Stimulated activated CD4-positive, alpha-beta T cell treated with anti-CD3 and anti-CD28 coated beads, Interleukin-12 subunit alpha, Interleukin-12 subunit beta, amount 100 ng/mL, for 24 hours (primary cell): ENCODE data around the gene CPEB4.

Source experiments
- DNase-seq, 2 experiments: peaks; one replicate each; pipeline ENCODE4 v3.0.0-alpha.2; 2020; ENCODE audit warnings: low read depth in 2 of 2

The CPEB4 gene

DNA sequence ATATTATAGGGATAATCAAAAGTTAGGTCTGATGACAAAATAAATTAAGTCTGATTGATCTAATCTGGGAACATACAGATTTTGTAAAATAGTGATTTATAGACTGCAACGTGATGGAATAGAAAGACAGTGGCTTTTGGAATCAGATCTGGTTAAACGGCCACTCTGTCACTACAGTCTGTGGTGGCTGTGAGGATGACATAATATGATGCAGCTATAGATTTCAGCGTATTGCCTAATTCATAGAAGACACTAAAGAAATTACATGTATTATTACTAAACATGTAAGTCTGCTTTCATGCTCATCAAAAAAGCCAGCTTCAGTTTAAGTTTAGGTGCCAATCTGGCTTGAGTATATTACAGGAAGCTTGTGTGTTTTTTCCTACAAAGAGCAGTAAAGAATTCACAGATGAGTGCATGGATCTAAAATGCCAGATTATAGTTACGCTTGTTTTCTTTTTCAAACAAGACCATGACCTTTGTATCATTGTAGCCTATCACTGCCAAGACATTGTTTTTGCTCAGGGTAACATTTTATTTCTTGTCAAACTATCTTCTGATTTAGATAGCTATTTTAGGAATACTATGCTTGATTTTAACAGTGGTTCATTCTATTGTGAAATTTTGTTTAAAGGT is 25.7 kb downstream of the CPEB4 start:
- DNase-seq, result no peak

DNA sequence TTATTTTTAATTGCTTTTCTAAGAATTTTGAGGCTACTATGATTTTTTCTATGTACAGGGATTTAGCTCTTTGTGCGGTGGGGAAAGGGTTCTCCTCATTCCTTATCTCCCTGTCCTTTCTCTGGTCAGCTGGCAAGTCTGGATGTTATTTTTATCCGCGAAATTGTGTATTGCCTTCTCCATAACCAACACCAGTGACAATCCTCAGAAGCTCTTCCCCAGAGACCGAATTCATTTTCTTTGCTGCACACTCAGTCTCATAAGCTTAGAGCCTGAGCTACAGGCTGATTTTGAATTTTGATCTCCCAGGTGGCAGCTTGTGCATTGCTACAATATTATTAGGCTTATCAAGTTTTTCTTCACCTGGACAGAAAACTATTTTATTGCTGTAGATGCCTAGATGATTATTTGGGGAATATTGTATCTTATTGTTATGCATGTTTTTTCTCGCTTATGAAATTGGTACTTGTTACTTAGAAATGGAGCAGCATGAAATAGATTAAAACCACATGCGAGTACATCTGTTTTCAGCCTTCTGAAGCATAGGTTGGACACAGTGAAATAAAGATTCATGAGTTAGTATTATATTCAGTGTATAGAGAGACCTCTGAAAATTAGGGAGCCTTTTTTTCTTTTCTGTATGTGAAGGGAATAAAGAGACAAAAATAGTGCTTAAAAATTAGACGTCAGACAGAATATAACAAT is 27.3 kb downstream of the CPEB4 start:
- DNase-seq, result no peak

DNA sequence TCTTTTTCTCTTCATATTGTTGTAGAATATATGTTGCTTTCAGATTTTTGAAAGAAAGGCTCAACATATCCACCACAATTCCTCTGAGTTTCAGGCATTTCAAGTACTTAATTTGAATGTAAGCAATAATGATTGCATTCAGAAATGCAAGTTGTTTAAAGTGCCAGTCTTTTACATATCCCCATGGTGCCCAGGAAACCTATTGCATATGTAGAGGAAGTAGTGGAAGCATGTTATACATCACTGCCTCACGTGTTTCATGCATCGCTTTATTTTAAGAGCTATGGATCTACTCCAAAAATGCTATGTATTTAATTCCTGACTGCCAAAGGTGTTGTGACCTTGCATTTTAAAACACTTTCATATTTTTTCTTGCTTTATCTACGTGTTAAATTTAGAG is 28.1 kb downstream of the CPEB4 start:
- DNase-seq, result no peak

DNA sequence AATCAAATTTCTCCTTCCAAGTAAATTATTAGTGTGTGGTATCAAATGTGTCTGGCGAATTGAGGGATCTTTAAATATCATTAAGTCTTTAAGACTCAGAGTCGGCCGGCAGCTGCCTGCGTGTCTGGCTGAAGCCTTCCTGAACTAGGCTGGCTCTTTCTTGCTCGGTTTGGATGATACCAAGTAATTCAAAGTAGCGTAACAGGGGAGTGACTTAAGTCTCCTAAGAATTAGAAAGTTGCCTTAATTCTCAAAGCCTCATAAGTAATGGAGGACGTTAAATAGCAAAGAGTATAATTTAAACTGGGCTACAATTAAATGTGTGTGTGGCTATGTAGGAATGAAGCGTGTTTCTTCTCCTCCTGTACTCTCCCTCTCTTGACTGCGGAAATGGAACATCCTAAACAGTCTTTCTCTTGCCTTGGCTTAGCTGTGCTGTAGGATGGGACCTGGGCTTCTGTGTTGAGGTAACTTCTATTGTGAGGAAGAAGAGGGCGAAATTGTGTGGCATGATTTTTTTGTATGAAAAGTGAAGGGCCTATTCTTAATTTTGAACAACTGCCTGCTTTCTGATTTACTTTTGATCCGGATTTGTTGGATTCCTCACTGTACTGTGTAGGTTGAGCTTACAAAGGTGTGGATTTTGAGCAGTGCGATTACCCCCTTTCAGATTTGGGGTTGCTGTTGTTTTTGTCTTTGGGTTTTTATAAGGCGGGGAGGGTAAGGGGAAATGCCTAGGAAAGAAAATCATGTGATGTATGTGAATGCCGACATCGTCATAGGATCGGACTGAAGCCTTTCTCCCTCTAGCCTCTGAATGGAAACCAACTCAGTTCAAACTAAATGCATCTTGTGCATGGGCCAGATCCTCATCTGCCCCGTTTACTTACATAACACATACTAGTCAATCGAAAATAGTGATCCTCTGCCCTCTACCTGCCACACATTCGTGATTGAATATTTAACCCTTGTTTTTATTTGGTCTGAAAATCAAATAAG is 29.9 kb downstream of the CPEB4 start:
- peak; percentile 21 for DNase-seq

DNA sequence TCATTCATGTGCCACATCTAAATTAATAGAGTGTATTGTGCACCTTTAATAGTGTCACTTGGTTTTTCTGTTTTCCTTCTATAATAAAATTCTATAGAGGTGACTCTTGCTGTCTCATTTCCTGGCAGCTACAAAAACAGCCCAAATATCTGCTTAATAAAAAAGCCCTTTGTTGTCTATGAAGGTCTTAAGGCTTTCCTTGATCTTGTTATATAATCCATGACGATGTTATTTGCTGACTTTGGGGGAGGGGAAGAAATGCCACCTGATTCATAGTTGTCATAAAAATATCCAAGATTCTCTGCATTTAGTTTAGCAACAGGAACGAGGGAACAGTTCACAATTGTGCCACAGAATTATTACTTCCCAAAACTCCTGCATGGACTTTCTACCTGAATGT is 31.3 kb downstream of the CPEB4 start:
- DNase-seq, result no peak

DNA sequence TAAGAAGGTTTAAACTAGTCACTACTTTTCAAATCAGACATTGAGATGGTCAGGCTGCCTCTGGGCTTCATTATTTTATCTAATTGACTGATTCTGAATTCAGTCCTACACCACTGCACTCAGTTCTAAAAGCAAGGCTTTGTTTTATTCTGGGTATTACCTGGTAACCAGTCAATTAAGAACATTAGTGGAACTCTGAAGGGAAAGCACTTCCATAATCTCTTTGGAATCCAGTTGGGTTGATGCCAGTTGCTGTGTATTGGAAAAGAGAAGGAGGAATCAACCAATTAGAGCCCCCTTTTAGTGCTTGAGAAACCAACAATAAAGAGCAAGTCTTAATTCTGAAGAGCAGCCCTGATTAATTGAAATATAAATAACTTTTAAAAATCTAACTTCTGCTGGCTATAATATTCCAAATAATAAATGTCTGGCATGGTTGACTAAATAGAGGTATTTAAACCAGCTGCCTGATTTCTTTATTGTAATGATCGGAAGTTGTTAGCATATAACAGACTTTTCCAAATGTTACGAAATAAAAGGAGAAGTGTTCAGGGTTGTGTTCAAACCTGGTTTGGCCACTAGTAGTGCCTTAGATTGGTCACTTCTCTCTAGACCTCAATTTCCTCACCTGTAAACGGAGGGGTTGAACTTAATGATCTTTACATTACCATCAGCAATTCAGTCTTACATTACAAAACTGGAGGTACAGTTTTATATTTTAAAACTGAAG is 32.0 kb downstream of the CPEB4 start:
- no peak for DNase-seq

DNA sequence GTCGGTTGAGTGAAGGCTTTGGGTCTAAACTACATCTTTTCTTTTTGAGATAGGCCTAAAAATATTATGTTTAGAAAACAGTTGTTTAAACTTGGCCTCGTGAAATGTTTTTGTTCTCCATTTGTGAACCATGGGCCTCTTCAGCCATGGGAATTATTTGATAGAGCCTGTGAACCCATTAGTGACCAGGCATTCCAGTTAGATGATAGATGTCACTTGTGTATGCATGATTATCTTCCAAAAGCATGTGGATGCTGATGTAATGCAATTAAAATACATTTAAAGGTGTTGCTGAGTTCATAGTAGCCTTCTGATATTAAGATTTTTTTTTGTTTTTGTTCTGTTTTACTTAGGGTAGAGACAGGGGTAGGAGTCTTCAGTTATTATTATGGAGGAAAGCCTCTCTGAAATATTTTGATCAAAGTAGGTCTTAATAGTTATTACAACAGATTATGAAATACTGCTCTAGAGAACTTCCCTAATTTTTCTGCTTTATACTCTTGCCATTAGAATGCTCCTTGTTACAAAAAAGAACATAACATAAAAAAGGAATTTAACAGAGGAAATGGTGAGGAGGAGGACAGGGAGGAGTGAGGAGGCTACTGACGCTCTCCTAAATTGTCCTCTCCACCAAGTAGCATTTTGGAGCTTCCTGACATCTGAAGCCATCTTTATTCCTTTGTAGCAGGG is 32.9 kb downstream of the CPEB4 start:
- no peak for DNase-seq

DNA sequence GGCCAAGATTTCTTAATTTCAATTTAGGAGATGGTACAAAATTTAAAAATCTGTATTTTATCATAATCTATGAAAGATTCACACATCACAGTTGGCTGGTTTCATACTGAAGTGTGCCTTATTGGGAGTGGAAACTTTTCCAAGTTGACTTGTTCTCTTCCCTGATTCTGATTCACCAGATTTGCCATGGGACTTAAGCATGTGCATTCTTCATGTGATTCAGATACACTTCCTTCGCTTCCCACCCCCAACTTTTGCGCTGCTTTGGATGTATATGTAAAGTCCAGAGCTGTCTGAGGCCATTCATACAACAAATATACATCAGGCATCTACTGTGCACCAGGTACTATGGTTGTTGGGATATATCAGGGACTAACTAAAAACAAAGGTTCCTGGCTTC is 34.4 kb downstream of the CPEB4 start:
- DNase-seq, result no peak

DNA sequence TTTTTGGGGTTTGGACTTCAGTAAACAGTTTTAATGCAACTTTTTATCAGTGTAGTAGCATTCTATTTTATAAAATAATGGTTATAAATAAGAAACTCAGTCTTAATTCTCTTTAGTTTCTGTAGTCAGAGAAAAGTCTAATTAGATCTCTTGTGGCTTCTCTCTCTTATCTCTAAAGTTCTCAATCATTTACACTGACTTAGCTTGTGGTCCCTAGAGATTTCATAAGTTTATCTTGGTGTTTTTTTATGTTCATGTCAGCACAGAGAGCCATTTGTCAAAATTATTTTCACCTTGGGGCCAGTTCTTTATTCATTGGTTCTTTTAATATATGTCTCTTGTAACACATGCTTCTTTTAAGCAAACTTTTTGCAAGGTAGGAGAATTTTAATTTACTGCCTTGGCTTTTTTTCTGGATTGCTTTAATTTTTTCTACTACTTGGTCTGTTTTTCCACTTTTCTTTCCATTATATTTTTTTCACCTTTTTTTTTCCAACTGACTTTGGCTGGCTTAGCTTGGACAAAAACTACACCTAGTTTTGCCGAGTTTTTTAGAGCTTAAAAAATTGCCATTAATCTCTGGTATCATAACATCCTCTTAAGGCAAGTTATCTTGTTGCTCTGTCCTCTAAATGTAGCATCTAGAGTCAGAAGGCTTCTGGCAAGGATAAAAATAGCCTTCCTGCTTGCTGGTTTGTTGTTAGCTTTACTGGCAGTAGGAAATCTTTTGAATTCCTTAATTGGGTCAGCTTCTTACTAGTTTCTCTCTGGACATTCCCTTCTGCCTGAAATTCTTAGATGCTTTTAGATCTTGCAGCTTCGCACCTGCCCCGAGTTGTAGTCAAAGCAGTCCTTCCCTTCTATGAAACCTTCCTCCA is 35.3 kb downstream of the CPEB4 start:
- no peak for DNase-seq

DNA sequence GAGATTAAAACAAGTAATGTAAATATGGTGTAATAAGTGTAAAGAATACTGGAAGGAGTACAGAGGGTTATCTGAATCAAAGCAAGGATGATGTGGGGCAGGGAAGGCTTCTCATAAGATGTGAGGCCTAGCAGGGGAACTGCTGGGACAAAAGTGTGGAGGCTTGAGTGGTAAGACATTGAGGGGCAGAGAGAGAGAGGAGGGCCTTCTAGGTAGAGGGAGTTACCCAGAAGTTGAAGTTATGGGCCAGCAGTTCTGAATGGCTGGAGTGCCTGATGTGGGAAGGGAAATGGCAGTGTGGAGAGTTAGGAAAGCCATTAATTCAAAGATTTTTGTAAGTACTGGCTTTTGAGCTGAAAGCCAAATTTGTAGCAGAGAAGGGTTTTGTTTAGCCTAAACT is 36.8 kb downstream of the CPEB4 start:
- no peak for DNase-seq

DNA sequence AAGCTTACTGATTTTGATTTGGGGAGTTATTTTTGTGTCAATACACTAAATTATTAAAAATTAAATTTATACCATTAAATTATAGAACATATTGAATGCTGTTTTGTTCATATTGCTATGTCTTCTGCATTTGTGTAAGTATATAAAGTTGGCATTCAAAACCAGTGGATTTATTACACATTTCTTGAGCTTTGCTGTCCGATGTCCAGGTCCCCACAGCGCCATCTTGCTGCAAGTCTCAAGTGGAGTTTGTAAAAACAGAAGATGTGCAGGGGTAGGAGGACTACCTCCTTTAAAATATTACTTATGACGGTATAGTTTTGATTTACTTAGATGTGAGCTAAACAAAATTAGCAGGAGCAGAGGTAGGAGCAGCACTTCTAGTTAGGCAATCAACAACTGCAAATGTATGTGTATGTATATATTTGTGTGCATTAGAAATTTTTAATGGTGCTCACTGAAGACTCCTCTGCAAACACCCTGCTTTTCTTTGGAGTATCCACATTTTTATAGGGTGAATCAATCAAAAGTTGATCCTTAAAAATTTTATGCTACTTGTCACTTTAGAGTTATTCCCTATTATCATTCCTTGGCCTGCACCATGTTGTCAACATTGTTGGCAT is 37.4 kb downstream of the CPEB4 start:
- no peak for DNase-seq

DNA sequence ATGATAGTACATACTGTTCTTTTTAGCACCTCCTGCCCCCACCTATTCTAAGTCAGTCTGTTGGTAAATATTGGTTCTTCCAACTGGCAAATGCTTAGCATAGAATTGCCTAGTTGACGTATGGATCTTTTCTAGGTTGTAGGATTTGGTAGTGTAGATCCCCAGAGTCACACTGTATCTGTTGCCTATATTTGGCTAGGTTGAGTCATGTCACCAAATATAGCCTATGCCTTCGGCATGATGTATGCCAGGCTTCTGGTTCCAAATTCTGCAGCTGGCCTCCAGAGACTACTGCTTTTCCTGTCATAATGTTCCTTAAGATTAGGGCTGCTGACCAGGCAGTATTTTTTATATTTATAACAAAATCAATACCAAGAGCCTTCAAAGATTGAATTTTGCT is 38.2 kb downstream of the CPEB4 start:
- no peak for DNase-seq

DNA sequence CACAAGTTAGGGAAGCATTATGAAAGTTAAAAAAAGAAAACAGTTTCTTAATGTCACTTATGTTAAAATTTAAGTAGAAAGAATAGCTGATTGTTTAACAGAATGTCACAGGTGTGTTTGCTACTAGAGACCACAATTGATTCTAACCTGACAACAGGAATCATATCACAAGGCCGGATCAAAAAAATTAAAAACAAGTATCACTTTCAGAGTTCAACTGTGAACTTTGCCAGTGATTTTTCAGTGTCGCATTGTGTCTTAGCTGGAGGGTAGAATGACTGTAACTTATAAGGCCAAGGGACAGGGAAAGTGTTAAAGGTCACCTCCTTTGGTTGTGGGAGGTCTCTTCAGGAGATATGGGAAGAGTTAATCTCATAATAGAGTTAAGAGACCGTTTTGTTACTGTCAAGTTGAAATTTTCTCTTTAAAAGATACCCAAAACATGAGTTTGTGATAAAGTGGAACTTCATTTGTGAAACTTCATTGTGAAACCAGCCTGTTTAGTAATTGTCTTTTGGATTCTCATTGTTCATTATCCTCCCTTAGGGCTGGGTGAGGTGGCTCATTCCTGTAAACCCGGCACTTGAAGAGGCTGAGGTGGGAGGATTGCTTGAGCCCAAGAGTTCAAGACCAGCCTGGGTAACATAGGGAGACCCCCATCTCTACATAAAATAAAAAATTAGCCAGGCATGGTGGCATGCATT is 40.9 kb downstream of the CPEB4 start:
- no peak for DNase-seq

DNA sequence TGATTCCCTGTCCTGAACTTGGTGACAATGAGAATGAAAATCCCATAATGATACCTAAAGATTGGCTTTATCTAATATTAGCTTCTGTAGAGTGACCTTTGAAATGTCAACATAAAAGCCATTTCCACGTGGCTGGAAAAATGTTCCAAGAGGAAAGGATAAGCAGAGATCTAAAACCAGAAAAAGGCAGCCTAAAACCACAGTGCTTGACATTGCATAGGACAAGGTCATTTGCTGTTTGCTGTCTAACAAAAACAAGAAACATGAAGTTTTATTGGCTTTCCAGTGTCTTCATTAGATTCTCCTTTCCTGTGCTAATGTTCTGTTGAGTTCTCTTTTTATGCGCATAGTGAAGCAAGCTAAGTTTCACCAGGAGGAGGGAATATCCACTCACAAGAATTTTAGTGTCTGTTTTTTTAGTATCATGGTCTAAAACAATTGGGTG is 44.6 kb downstream of the CPEB4 start:
- no peak for DNase-seq

DNA sequence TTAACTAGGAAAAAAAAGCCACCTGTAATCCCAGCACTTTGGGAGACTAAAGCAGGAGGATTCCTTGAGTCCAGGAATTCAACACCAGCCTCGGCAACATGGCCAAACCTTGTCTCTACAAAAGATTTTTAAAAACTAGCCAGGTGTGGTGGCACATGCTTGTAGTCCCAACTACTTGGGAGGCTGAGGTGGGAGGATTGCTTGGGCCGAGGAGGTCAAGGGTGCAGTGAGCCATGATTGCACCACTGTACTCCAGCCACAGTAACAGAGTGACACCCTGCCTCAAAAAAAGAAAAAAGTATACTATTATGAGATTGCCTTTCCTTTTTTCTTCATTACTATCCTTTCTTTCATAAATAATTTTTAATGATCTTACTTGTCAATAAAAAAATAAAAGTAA is 45.8 kb downstream of the CPEB4 start:
- no peak for DNase-seq

DNA sequence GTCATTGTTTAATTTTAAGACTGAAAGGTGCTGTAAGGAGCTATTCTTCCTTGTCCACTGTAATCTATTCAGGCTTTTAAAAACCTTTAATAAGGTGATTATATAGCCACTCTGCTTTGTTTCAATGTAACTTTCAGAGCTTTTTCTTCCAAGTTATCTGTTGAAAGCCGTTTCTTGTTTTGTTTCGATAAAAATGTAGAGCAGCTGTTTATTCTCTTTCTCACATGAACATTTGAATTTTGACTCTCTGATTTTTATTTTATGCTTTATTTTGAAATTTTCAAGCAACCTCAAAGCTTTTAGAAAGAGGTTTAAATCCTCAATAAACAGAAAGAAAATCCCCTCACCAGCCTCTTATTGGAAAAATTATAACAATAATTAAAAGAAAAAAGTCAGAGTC is 47.2 kb downstream of the CPEB4 start:
- no peak for DNase-seq

DNA sequence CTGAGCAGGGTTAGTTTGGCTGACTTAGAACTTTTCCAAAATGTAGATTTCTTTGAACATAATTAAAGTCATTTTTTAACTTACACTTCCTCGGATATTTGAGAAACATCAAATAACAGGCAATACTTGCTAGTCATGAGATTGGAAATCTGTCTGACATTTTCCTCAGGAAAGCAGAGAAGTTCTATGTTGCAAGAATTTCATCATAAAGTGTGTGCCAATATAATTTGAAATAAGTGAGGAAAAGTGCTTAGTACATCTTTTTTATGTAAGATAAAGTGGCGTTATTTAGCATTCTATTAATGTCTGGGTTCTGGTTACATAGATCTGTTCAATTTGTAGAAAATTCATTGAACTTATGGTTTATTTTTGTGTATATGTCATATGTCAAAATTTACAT is 52.1 kb downstream of the CPEB4 start:
- DNase-seq, result no peak

DNA sequence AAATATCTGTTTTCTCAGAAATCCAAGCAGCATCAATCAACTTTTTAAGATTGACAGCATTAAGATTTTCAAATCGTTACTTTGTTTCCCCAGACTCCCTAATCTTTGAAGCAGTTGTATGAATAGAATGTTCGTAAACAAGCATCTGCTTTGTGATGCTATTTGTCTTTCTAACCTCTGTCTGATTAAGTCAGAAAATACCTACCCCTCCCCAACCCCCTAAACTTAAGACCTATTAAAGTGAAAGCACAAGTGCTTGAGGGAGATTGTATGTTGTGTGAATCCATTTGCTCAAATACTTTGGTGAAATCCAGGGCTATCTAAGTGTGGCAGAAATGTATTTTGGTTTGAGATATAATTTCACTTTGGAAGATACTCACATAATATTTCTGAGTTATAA is 53.0 kb downstream of the CPEB4 start:
- no peak for DNase-seq

DNA sequence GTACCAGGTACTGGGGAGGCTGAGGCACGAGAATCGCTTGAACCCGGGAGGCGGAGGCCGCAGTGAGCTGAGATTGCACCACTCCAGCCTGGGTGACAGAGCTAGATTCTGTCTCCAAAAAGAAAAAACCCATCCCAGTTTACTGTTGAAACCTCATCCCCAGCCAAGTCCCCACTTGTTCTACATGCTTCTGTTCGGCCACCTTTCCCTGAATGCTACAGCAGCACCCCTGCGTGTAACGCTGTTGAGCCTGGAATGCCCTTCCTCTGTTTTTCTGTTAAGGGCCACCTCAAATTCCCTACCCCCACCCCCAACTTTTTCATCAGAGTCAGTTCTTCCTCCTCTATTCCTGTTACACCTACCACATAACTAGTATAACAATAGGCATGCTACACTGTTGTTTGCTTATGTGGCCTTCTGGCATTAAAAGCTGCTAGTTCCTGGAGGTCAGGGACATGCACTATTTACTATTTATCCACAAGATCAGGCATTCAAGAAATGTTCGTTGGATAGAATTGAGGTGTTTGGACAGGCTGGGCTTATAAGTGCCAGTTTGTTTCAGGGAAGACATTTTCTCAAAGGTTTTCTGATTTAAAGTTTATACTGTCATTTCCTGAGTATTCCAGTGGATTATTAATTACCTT is 53.7 kb downstream of the CPEB4 start:
- no peak for DNase-seq
